ENCODE data around the gene AIG1. TPM values are rescaled to one million over a fixed set of nuclear protein-coding genes. Genes with fewer than 3 reads are reported as not detected.

Gene AIG1
- total and polyA plus RNA-seq, 2 of the 13 experiments (the other 11 are each of a cell fraction or from before 2014, with no cell fraction given), result 115 to 197 TPM

DNA sequence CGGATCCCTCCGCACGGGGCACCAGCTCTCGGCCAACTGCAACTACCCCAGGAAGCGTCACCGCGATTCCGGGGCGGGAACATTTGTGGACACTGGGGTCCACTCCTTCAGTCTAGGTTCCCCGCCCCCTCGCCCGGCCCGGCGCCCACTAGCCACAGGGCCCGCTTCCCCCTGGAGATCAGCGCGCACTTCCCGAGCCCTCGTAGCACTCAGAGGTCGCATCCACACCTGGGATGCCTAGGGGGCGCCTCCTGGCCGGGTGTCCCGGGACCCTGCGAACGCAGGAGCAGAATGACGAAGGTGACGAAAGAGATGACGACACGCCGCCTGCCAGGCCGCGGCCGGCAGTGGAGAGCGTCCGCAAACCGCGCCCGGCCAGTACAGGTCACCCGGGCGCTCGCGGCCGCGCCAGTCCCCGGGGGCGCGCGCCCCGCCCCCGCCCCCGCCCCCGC is 309 bp upstream of the AIG1 start (continued):
- TF ChIP-seq, protein P1, sequence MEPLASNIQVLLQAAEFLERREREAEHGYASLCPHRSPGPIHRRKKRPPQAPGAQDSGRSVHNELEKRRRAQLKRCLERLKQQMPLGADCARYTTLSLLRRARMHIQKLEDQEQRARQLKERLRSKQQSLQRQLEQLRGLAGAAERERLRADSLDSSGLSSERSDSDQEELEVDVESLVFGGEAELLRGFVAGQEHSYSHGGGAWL (CRISPR knock-in tag; IDR thresholded peaks at IDR 0.05), result peak; percentile 97
- TF ChIP-seq ONECUT2 (CRISPR knock-in tag; IDR thresholded peaks at IDR 0.05) (no peak), TFE3 (CRISPR knock-in tag; IDR thresholded peaks at IDR 0.05) (peak; percentile 58; the same call in 1 of the 2 replicates), ZBTB7A (CRISPR knock-in tag; IDR thresholded peaks at IDR 0.05) (peak; percentile 78), YY1 (IDR thresholded peaks at IDR 0.05; ENCODE audit: insufficient read depth, insufficient replicate concordance, low read depth, low read length) (no peak), SIN3A (IDR thresholded peaks at IDR 0.05; ENCODE audit: borderline replicate concordance, low read depth, low read length) (peak; percentile 29; the same call in 1 of the 2 replicates), ZFP37 (CRISPR knock-in tag; IDR thresholded peaks at IDR 0.05; ENCODE audit: borderline replicate concordance) (peak; percentile 21; the same call in 1 of the 2 replicates), ELF1 (CRISPR knock-in tag; IDR thresholded peaks at IDR 0.05) (peak; percentile 71), NFE2L2 (IDR thresholded peaks at IDR 0.05; ENCODE audit: low read length) (no peak), ZNF674 (CRISPR knock-in tag; IDR thresholded peaks at IDR 0.05; ENCODE audit: low read depth) (peak; percentile 95), SMAD3 (CRISPR knock-in tag; IDR thresholded peaks at IDR 0.05) (peak; percentile 55; the same call in 1 of the 2 replicates), ZBTB20 (CRISPR knock-in tag; IDR thresholded peaks at IDR 0.05; ENCODE audit: borderline replicate concordance, low read depth) (no peak), TAF1 (CRISPR knock-in tag; IDR thresholded peaks at IDR 0.05) (peak; percentile 73), MLX (CRISPR knock-in tag; IDR thresholded peaks at IDR 0.05) (peak; percentile 53; the same call in 1 of the 2 replicates), EED (CRISPR knock-in tag; IDR thresholded peaks at IDR 0.05) (peak; percentile 22; the same call in 1 of the 2 replicates), GATA4 (IDR thresholded peaks at IDR 0.05; ENCODE audit: borderline replicate concordance, low read depth) (peak; percentile 69), EZH2 (conservative IDR thresholded peaks at IDR 0.05; ENCODE audit: low read depth, low read length) (no peak), SUZ12 (IDR thresholded peaks at IDR 0.05; ENCODE audit: low read depth, low read length) (no peak), CREB3 (CRISPR knock-in tag; IDR thresholded peaks at IDR 0.05) (peak; percentile 55; the same call in 1 of the 2 replicates), SOX6 (IDR thresholded peaks at IDR 0.05) (no peak), SOX6 (CRISPR knock-in tag; IDR thresholded peaks at IDR 0.05) (peak; percentile 56), ZNF337 (CRISPR knock-in tag; IDR thresholded peaks at IDR 0.05; ENCODE audit: borderline replicate concordance, low read depth) (peak; percentile 12; the same call in 1 of the 2 replicates), ZNF773 (CRISPR knock-in tag; IDR thresholded peaks at IDR 0.05; ENCODE audit: borderline replicate concordance) (peak; percentile 58; the same call in 1 of the 2 replicates), MAFF (IDR thresholded peaks at IDR 0.05; ENCODE audit: low read depth, low read length) (no peak), ZNF713 (CRISPR knock-in tag; IDR thresholded peaks at IDR 0.05) (no peak), FOSL1 (CRISPR knock-in tag; IDR thresholded peaks at IDR 0.05; ENCODE audit: borderline replicate concordance) (peak; percentile 61; the same call in 1 of the 2 replicates)
- TF ChIP-seq, protein P2, sequence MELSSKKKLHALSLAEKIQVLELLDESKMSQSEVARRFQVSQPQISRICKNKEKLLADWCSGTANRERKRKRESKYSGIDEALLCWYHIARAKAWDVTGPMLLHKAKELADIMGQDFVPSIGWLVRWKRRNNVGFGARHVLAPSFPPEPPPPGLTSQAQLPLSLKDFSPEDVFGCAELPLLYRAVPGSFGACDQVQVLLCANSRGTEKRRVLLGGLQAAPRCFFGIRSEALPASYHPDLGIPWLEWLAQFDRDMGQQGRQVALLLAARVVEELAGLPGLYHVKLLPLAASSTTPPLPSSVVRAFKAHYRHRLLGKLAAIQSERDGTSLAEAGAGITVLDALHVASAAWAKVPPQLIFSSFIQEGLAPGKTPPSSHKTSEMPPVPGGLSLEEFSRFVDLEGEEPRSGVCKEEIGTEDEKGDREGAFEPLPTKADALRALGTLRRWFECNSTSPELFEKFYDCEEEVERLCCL (CRISPR knock-in tag; IDR thresholded peaks at IDR 0.05; ENCODE audit: borderline replicate concordance), result 0 out of 2 replicates have a peak, but pooled peaks have one; percentile 68
- TF ChIP-seq, protein P3, sequence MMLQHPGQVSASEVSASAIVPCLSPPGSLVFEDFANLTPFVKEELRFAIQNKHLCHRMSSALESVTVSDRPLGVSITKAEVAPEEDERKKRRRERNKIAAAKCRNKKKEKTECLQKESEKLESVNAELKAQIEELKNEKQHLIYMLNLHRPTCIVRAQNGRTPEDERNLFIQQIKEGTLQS (CRISPR knock-in tag; IDR thresholded peaks at IDR 0.05), result peak; percentile 79

Measured in HepG2 (cell line).